NCI-H1417 treated with DMSO at 0.1 percent for 48 hours (cell line): ENCODE data around the gene NAIF1.
"Not testable (repeated sequence)": the region's sequence is repeated elsewhere in the genome, so short reads cannot be mapped to it uniquely, and the experiment has no call there.

Source experiments
- DNase-seq: peaks from one replicate; lab custom pipeline; 2025; lab: John Stamatoyannopoulos, UW

Gene NAIF1

GRCh38 chr9:128066713-128067644 lies at the start of gene NAIF1:
Gene NAIF1 (minus strand): TSS chr9:128067320. CDS start chr9:128067101, 219 bp downstream.
- DNase-seq = peak; percentile 99

GRCh38 chr9:128116104-128117083 lies 49.3 kb upstream of the NAIF1 start:
- DNase-seq = no peak

GRCh38 chr9:128115187-128116103 lies 48.3 kb upstream of the NAIF1 start:
- DNase-seq = no peak

GRCh38 chr9:128114326-128115186 lies 47.4 kb upstream of the NAIF1 start:
- DNase-seq = no peak

GRCh38 chr9:128113526-128114325 lies 46.6 kb upstream of the NAIF1 start:
- DNase-seq = no peak

GRCh38 chr9:128111726-128112125 lies 44.6 kb upstream of the NAIF1 start:
- not testable (repeated sequence) for DNase-seq

GRCh38 chr9:128109050-128109709 lies 42.1 kb upstream of the NAIF1 start:
- DNase-seq = no peak

GRCh38 chr9:128108269-128109049 lies 41.3 kb upstream of the NAIF1 start:
- no peak for DNase-seq

- DNase-seq = no peak
Observed at GRCh38 chr9:128107468-128108268, 40.5 kb upstream of the NAIF1 start.

GRCh38 chr9:128106940-128107467 lies 39.9 kb upstream of the NAIF1 start:
- no peak for DNase-seq

GRCh38 chr9:128106181-128106939 lies 39.2 kb upstream of the NAIF1 start:
- DNase-seq = no peak

- no peak for DNase-seq
Observed at GRCh38 chr9:128105538-128106175, 38.5 kb upstream of the NAIF1 start.

- no peak for DNase-seq
Observed at GRCh38 chr9:128104171-128104618, 37.1 kb upstream of the NAIF1 start.

- no peak for DNase-seq
Observed at GRCh38 chr9:128103589-128103962, 36.5 kb upstream of the NAIF1 start.

GRCh38 chr9:128102861-128103588 lies 35.9 kb upstream of the NAIF1 start:
- no peak for DNase-seq
